OCI-M2 (cell line): ENCODE results near the gene TEKT5.
"Not testable (repeated sequence)": the region's sequence is repeated elsewhere in the genome, so short reads cannot be mapped to it uniquely, and the experiment has no call there.

Experiments
- DNase-seq: peaks from one replicate; lab custom pipeline; 2025; ENCODE audit not compliant: unreplicated experiment; lab: John Stamatoyannopoulos, UW

Gene TEKT5

DNA sequence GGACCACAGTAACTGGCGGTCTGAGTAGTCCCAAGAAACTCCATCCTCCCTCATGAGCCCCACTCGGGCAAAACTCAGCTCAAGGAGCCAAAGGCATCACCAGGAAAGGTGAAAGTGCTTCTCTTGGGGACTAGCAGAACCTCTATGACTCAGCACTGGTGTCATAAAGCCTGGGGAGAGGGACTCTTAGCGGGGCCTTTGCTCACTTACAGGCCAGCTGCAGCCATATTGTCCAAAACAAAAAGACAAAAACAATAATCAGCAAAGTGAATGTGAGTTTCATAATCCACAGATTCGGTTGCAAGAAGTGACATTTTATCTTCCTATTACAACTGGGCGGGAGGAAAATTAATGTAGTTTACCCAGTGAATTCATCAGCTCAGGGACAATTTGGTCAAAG, at the start of gene TEKT5:
Gene TEKT5, minus strand, starts transcription at position 101 of the 400 bp plus-strand sequence. Its CDS starts 57 bp downstream, at position 44.
- no peak for DNase-seq

DNA sequence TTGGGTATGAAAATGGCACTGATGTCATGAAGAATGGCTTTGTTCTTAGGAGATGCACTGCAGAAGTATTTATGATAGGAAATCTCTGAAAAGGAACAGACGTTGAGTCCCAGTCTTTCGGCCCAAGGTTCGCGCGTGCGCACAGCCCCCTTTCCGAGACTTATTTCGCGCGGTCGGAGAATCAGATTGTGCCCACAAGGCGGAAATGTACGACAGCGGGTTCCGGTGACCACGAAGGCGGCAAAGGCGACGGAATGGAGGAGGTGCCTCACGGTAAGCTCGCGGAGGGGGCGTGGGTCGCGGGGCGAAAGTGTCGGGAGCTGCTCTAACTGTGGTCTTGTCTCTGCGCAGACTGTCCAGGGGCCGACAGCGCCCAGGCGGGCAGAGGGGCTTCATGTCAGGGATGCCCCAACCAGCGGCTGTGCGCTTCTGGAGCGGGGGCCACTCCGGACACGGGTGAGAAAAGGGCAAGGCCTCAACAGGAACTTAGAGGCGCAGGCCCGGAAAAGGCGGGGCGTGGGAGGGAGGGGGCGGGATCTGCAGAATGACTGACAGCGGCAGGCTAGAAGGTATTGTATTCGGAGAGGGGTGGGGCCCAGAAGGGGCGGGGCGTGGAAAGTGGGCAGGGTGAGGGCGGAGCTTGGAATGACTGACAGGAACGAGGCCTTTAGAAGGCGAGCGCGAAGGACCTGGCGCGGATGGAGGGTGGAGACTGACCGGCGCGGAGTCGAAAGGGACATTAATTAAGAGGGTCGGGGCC, 49.1 kb upstream of the TEKT5 start, which contains the start of gene NUBP1:
Gene NUBP1, plus strand, starts transcription at position 233 of the 760 bp plus-strand sequence. Its CDS starts 22 bp downstream, at position 255.
- DNase-seq = peak; percentile 89

DNA sequence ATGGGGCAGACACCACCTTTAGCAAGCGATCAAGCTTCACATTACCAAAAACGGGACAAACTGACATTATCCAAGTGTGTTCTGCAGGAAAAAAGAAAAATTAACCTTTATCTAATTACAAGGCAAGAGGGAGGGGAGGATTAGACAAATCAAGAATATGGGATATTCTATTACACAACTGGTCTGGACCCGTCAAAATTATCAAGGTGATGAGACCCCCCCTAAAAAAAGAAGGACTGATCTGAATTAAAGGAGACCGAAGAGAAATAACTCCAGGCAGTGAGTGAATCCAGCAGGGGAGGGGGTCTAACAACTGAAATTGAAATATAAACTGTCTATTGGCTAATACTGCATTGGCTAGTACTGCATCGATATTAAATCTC, 48.5 kb upstream of the TEKT5 start:
- no peak for DNase-seq

DNA sequence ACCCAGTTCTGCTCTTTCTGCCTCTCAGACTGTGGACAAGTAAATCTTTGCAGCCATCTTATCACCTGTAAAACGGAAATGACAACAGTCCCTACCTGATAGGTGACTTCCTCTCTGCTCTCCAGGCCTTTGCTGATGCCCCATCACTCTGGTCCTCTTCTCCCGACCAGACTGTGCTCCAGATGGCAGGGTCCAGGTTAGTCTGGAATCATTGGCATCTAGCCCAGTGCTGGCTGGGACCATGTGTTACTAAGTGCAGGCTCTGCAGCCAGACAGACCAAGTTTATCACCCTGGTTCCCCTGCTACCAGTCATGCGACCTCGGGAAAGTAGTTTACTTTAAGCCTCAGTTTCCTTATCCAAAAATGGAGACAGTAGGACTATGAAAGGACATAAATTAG, 47.1 kb upstream of the TEKT5 start:
- no peak for DNase-seq

DNA sequence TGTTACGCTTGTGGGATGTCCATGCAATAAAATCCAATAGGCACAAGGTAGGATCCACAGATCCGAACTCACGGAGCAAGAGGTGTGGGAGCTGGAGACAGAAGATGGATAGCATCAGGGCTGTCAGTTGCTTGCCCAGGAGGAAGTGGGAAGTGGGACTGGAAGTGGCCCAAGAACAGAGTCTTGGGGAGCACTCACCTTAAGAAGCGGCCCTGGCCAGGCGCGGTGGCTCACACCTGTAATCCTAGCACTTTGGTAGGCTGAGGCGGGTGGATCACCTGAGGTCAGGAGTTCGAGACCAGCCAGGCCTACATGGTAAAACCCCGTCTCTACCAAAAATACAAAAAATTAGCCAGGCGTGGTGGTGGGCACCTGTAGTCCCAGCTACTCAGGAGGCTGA, 46.5 kb upstream of the TEKT5 start:
- not testable (repeated sequence) for DNase-seq

DNA sequence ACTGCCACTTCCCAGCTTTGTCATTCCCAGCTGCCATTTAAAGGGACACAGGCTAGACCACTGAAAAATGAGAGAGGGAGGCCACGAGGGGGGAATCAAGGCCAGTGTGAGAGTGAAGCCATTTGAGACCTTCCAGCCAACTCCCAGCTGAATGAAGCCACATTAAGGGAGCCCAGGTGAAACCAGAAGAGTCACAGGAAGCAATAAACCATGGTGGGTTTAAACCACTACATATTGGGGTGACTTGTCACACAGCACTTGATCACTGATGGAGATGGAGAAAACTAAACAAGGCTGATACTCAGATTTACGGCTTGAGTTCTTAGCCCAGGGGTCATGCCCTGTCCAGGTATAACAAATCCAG, 46.1 kb upstream of the TEKT5 start:
- DNase-seq = no peak

DNA sequence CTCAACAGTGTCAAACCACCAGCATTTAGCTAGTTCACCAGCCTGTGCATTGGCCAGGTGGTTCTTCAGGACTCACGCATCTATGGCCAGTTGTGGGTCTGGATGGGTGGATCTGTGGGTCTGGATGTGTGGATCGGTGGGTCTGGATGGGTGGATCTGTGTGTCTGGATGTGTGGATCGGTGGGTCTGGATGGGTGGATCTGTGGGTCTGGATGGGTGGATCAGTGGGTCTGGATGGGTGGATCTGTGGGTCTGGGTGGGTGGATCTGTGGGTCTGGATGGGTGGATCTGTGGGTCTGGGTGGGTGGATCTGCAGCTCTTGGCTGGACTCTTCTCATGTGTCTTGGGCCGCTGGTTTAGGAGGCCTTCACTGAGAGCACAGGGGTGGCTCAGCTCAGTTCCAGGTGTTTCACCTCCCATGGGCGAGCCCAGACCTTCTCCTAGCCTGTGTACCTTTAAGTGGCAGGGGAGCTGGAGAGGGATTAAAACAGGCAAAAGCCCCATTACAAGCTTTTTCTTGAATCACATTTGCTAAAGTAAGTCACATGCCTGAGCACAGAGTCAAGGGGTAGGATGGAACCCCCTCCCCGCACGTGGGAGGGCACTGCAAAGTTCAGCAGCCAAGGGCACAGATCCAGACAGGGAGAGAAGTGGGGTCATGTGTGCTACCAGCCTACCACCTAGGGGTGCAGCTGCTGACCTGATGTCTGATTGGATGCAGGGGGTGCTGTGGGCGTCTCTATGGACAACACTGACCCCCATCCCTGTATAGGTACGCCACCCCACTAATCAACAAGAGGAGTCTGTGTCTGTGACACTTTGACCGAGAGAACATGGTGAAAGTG, 45.5 kb upstream of the TEKT5 start:
- no peak for DNase-seq

DNA sequence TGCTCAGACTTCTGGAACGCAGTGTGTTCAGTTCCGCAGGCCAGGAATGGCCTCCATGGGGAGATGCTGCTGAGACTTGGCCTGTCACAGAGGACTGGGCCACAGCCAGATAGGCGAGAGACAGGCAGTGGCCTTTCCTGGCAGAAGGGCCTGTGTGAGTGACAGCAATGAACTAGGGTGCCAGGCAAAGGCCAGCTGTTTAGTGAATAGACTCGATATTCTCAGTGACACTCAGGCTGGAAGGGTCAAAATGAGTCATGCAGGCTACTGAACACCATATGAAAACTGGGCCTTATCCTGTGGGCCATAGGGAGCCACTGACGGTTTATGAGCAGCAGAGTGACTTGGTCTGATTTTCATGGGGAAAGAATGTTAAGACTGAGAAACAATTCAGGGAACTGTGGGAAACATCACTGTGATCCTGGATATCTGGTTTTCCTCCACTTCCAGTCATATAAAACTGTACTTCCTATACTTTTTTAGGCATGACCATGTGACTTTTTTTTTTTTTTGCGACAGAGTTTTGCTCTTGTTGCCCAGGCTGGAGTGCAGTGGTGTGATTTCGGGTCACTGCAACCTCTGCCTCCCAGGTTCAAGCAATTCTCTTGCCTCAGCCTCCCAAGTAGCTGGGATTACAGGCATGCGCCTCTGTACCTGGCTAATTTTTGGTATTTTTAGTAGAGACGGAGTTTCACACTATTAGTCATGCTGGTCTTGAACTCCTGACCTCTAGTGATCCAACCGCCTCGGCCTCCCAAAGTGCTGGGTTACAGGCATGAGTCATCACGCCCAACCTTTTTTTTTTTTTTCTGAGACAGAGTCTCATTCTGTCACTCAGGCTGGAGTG, 43.7 kb upstream of the TEKT5 start:
- DNase-seq = no peak

DNA sequence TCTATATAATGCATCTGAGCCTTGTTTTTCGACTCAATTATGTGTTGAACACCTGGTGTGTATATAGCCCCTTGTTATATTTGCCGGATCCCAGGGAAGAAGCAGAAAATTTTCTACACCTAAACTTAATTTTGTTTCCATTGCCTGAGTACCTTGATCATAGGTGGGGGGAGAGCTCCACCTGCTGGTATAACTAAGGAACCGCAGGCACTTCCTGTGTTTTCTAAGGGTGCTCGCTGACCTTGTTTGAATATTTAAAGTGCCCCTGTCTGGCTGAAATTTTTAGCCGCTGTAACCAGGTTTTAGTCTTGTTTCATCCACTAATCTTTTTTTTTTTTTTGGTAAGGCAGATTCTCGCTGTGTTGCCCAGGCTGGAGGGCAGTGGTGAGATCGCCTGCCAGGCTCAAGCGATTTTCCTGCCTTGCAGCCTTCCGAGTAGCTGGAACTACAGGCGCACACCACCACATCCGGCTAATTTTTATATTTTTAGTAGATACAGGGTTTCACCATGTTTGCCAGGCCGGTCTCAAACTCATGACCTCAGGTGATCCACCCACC, 42.4 kb upstream of the TEKT5 start:
- peak; percentile 42 for DNase-seq

DNA sequence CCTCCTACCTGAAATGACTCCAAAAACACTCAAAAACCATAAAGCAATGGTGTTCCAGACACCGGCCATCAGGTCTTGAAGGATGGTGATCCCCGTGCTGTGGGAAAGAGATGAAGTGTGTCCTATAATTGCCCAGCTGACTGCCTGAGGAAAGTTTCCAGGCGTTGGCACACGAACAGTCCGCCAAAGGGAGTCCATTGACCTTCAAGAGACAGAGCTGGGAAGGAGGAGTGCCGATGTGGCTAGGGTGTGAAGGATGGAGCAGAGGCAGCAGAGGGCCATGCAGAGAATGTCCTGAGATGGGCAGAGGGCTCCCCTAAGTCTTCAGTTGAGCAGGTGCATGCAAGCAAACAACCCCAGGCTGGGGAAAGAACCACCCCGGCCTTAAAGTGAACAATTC, 37.1 kb upstream of the TEKT5 start:
- DNase-seq = no peak

DNA sequence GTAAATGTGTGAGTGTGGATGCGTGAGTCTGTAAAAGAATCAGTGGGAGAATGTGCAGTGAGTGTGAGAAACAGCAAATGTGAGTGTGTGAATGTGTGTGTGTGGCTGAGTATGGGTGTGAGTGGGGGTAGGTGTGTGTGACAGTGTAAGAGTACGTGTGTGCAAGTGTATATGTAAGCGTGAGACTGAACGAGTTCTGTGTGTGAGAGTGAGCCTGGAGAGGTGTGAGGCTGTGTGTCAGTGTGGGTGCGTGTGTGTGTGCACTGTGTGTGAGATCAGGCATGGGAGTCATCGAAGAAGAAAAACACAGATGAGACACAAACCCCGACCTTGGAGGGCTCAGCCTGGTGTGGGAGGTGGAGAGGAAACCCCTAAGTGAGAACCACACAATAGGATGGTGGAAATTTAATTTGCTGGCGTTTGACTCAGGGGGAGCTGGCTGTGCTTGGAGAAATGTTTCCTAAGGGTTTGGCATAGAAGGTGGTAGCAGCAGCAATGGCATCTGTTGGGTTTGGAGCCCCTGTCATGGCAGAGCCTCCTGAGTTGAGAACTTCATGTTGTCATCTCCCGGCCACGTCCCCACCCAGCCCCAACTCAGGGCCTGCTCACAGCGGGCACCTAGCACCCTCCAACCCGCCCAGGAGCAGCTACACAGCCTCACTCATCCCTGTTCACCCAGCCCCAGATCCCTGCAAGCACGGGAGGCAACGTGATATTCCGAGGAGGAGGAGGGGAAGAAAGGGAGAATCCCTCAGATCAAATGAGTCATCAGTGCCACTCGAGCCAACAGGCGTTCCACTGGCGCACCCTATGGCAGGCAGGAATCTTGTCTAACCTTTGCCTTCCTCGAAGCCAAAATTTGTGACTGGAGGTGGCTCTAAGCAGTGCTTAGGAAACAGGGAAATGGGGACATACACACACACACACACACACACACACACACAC, 34.6 kb upstream of the TEKT5 start:
- no peak for DNase-seq

DNA sequence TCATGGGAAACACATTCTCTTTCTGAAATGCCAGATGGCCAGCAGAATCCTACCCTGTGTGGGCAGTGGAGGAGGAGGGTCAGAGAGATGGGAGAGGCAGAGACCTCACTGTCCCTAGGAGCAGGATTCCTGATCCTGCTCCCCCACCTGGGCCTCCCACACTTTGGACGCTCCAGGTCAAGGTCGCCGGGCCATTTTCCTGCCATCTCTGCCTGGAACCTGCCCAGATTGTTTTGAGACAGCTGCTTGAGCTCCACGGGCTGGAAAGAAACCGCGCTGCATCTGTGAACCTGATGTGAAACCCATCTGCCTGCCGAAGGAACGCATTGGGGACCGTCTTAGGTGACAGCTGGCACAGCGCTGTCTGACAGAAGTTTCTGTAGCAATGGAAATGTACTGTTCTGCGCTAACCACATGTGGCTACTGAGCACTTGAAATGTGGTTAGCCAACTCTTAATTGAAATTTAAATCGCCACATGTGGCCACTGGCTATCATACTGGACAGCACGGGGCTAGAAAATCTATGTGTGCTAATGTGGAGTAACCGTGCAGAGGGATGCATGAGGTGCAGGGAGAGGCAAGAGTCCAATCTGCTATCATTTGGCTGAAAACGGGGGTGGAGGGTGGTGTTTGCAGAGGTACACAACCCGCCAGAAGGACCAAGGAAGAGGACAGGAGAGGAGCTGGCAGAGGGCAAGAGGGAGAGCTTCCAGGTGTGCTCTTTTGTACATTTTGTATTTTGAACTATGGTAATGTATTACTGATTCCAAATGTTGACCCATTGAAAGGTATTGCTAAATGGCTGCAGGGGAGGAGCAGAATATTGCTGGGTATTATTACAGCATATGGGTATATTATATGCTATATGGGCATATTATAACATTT, 33.5 kb upstream of the TEKT5 start:
- no peak for DNase-seq

DNA sequence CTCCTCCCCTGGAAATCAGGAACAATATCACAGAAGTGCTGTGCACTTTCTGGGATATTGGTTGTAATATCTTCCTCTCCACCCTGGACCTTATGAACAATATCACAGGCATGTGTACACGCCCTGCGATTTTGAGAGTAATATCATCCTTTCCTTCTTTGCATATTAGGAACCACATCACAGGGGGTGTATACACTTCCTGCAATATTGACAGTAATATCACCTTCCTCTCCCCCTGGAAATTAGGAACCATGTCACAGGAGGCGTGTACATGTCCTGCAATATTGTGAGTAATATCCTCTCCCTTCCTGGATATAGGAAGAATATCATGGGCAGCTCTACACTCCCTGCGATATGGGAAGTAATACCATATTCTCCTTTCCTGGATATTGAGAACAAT, 14.2 kb upstream of the TEKT5 start:
- DNase-seq = no peak

DNA sequence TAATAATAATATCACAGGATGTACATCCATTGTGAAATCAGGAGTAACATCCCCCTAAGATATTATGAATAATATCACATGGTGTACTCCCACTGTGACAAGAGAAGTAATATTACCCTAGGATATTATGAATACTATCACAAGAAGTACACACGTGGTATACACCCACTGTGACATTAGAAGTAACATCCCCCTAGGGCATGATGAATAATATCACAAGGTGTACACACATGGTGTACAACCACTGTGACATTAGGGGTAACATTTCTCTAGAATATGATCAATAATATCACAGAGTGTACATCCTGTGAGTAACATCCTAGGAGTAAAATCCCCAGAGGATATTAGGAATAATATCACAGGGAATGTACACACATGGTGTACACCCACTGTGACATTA, 5.0 kb upstream of the TEKT5 start:
- no peak for DNase-seq

DNA sequence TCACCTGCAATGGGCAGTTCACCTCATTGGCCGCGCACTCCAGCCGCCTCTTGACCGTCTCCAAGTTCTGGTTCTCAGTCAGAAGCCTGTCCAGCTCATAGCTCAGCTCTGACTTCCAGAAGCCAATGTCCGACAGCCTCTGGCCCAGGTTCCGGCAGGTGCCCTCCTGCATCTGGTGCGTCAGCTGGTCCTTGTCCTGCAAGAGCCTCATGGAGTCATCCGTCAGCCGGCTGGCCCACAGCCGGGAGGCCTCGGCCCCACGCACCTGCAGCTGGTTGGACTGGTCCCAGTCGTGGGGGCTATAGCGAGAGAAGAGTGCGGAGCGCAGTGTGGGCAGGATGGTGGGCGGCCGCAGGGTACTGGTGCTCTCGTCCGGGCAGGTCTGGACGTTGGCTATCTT, 424 bp downstream of the TEKT5 start:
- no peak for DNase-seq

DNA sequence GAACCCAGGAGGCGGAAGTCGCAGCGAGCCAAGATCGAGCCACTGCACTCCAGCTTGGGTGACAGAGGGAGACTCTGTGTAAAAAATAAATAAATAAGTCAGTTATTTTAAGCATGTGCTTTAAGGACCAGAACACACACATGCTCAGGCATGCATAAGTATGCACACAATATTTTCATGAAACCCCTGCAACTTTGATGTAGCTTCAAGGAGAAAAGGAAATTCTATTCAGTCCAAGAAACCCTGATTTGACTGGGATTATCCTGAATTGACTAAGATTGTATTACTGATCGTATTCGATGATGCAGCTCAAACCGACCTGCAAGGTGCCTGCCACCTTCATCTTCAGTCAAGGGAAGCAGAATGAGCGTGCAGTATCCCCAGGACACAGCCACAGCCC, 841 bp downstream of the TEKT5 start:
- no peak for DNase-seq

DNA sequence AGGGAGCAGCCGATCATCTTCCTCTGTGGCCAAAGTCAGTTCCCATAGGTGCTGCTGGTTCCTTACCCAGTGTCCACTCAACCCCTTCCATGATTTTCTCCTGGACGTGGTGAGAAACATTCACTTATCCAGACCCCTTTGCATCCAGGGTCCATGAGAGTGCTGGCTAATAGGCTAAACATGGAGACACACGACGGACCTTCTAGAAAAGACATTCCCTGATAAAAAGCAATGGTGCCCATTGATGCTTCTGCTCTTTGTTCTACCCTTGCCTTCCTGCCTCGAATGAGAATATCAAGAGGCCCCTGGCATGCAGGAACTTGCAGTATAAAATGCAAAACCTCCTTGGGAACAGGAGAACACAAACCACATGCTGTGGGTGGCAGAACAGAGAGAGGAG, 2.3 kb downstream of the TEKT5 start:
- DNase-seq = no peak

DNA sequence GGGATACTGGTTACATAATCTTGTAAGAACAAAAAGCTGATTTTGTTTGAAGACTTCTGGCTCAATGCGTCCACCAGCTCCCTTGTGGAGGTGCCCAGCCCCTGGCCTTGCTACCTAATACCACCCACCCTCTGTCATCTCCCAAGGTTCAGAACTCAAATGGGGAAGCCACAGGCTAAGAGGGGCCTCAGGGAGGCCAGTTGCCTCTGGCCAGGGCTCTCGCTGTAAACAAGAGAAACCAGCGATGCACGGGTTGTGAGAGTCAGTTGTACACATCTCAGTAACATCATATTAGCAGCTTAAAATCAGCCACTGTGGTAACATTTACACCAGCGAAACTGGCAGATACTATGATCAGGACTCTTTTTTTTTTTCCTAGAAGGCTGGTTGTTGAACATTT, 6.0 kb downstream of the TEKT5 start:
- no peak for DNase-seq

DNA sequence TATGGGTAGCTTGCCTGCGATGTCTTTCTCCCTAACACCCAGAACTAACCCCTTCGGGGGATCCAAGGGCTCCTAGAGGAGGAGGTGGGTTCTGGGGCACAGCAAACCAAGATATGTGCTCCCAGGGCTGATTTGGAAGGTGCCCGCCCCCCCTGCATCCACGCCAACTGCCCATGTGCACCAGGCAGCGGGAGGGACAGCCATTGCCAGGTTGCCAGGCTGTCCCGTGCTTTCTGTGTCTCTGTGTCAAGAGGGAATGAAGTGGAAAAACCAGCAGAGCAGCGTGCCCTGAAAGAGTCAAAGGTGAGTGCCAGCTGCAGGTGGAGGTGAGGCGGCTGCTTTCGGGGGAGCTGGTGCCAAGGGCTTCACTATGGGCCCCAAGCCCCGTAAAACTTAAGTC, 6.4 kb downstream of the TEKT5 start:
- DNase-seq = no peak
